OCI-LY1 (cell line): ENCODE results near the gene CCDC102A.

Experiments used
- H2AFZ ChIP-seq: fragments of 200-600 bp; sonication (generic), shearing (Covaris generic); 2 replicates; pipeline ENCODE4 v1.6.0; 2014; ENCODE audit warnings: antibody characterized with exemption, mild to moderate bottlenecking, low read length
- H3F3A ChIP-seq: fragments of 200-600 bp; sonication (generic), shearing (Covaris generic); 2 replicates; pipeline ENCODE4 v1.6.0; 2014; ENCODE audit warnings: mild to moderate bottlenecking, antibody characterized with exemption, low read length, moderate library complexity; ENCODE audit not compliant: insufficient read depth
- H3K27ac ChIP-seq: fragments of 200-600 bp; sonication (generic); 2 replicates; pipeline ENCODE4 v1.5.1; 2014; ENCODE audit warnings: low read length, mixed run types, mild to moderate bottlenecking, low read depth; ENCODE audit not compliant: poor library complexity, severe bottlenecking
- H3K27me3 ChIP-seq: fragments of 200-600 bp; sonication (generic); 2 replicates; pipeline ENCODE4 v1.6.0; 2014; ENCODE audit warnings: antibody characterized with exemption, mild to moderate bottlenecking, low read length, moderate library complexity; ENCODE audit not compliant: insufficient read depth
- H3K36me3 ChIP-seq: fragments of 200-600 bp; sonication (generic); 2 replicates; pipeline ENCODE4 v1.6.1; 2014; ENCODE audit warnings: mild to moderate bottlenecking, antibody characterized with exemption, low read length, moderate library complexity, mixed read lengths; ENCODE audit not compliant: insufficient read depth
- H3K4me1 ChIP-seq: fragments of 200-600 bp; sonication (generic); 2 replicates; pipeline ENCODE4 v1.5.1; 2014; ENCODE audit warnings: mild to moderate bottlenecking, low read length, moderate library complexity; ENCODE audit not compliant: insufficient read depth, severe bottlenecking
- H3K4me2 ChIP-seq: fragments of 200-600 bp; sonication (generic), shearing (Covaris generic); 2 replicates; pipeline ENCODE4 v1.6.1; 2014; ENCODE audit warnings: low read length
- H3K4me3 ChIP-seq: fragments of 200-600 bp; sonication (generic); 2 replicates; pipeline ENCODE4 v1.5.1; 2014; ENCODE audit warnings: low read length, low read depth, mild to moderate bottlenecking, mixed read lengths; ENCODE audit not compliant: poor library complexity, severe bottlenecking
- H3K79me2 ChIP-seq: fragments of 200-600 bp; shearing (Covaris generic); 2 replicates; pipeline ENCODE4 v1.6.1; 2016; ENCODE audit warnings: mixed run types, low read length, mixed read lengths; ENCODE audit not compliant: insufficient read depth
- H3K9ac ChIP-seq: fragments of 200-600 bp; sonication (generic), shearing (Covaris generic); 2 replicates; pipeline ENCODE4 v1.6.1; 2014; ENCODE audit warnings: mild to moderate bottlenecking, low read length, mixed read lengths
- H3K9me2 ChIP-seq: fragments of 200-600 bp; sonication (generic), shearing (Covaris generic); 2 replicates; pipeline ENCODE4 v1.6.1; 2014; ENCODE audit warnings: low read depth, mild to moderate bottlenecking, low read length, mixed read lengths
- H3K9me3 ChIP-seq: fragments of 200-600 bp; shearing (Covaris generic); 2 replicates; pipeline ENCODE4 v1.6.1; 2014; ENCODE audit warnings: low read length, mixed read lengths
- H4K20me1 ChIP-seq: fragments of 200-600 bp; sonication (generic), shearing (Covaris generic); 2 replicates; pipeline ENCODE4 v1.6.0; 2016; ENCODE audit warnings: mild to moderate bottlenecking, low read length; ENCODE audit not compliant: insufficient read depth
- CTCF ChIP-seq: fragments of 200-600 bp; sonication (generic), shearing (Covaris generic); IDR thresholded peaks from 2 replicates; pipeline ENCODE4 v1.5.1; 2017; ENCODE audit warnings: mild to moderate bottlenecking, antibody characterized with exemption, low read length, moderate library complexity, mixed read lengths
- EZH2 ChIP-seq: fragments of 200-600 bp; sonication (generic), shearing (Covaris generic); IDR thresholded peaks from 2 replicates; pipeline ENCODE4 v1.8.0; 2017; ENCODE audit warnings: borderline replicate concordance, mixed run types, mild to moderate bottlenecking, antibody characterized with exemption, low read length, moderate library complexity, mixed read lengths

CCDC102A gene

GRCh38 chr16:57514791-57515600 is 21.4 kb downstream of the CCDC102A start:
- TF ChIP-seq EZH2 = no peak
- no peak for TF ChIP-seq CTCF
- Histone ChIP-seq H3K36me3 (no peaks in the 10 kb centered on the region), H3K9ac (no peak overlapping the region), H3K9me2 (no peaks in the 10 kb centered on the region), H3K27ac (no peak overlapping the region), H3K27me3 (0 out of 2 replicates have a peak, but pooled peaks cover 5% of the 10 kb centered on the region), H3F3A (no peaks in the 10 kb centered on the region), H3K4me2 (no peak overlapping the region), H3K4me1 (no peaks in the 10 kb centered on the region), H3K9me3 (no peaks in the 10 kb centered on the region), H2AFZ (no peak overlapping the region), H3K79me2 (no peaks in the 10 kb centered on the region), H4K20me1 (no peaks in the 10 kb centered on the region), H3K4me3 (no peak overlapping the region)

GRCh38 chr16:57514371-57514770 is 22.0 kb downstream of the CCDC102A start:
- Histone ChIP-seq H3K79me2 (no peaks in the 10 kb centered on the region), H3K36me3 (no peaks in the 10 kb centered on the region), H2AFZ (no peak overlapping the region), H3K9me2 (no peaks in the 10 kb centered on the region), H4K20me1 (no peaks in the 10 kb centered on the region), H3K4me2 (no peak overlapping the region), H3K4me3 (no peak overlapping the region), H3K9me3 (no peaks in the 10 kb centered on the region), H3K27ac (no peak overlapping the region), H3K27me3 (peaks cover 5% of the 10 kb centered on the region; the same call in 1 of the 2 replicates), H3K4me1 (no peaks in the 10 kb centered on the region), H3F3A (no peaks in the 10 kb centered on the region), H3K9ac (no peak overlapping the region)
- no peak for TF ChIP-seq CTCF
- no peak for TF ChIP-seq EZH2

DNA sequence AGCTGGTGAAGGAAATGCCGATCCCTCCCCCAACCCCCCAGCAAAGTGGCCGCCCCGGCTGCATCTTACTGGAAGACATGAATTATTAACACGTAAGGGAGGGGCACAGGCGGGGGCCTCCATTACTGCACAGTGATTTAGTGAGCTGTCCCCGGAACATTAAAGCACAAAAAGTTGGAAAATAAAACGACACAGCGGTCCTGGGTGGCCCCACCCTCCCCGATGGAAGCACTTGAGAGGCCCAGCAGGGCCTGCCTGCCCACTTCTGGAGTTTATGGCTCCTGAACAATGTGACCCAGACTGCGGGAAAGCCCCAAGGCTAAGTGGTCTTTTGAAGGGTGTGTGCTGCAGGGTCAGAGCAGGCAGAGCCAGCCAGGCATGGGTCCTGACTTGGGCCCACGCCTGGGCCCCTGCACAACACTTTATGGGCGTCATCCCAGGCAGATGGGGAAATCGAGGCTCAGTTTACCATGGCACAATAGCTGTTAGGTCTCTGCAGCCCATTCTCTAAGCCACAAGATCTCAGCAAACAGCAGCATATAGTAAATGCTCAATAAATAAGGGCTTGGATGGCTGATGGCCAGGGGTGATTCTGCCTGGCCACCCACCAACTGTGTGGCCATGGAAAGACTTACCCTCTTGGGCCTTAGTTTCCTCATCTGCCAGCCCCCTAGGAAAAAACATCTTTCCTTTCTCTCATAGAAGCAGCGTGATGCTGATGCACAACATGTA is 22.8 kb downstream of the CCDC102A start:
- no peaks in the 10 kb centered on the region for H3K4me1 ChIP-seq
- no peak overlapping the region for H3K27ac ChIP-seq
- no peaks in the 10 kb centered on the region for H3F3A ChIP-seq
- H3K4me2 ChIP-seq = no peak overlapping the region
- TF ChIP-seq EZH2 = no peak
- TF ChIP-seq CTCF = no peak
- H3K36me3 ChIP-seq = no peaks in the 10 kb centered on the region
- H3K9me2 ChIP-seq = no peaks in the 10 kb centered on the region
- no peaks in the 10 kb centered on the region for H3K79me2 ChIP-seq
- no peak overlapping the region for H3K9ac ChIP-seq
- no peaks in the 10 kb centered on the region for H3K9me3 ChIP-seq
- no peak overlapping the region for H2AFZ ChIP-seq
- no peaks in the 10 kb centered on the region for H4K20me1 ChIP-seq
- peaks cover 5% of the 10 kb centered on the region; the same call in 1 of the 2 replicates for H3K27me3 ChIP-seq
- H3K4me3 ChIP-seq = no peak overlapping the region
